HK-2 (cell line): ENCODE results near the gene DAPK1.
"Not testable (repeated sequence)": the region's sequence is repeated elsewhere in the genome, so short reads cannot be mapped to it uniquely, and the experiment has no call there.

ENCODE experiments used
- DNase-seq: peaks from one replicate; pipeline ENCODE4 v3.0.0-alpha.2; 2018; ENCODE audit not compliant: unreplicated experiment

Gene DAPK1

GRCh38 chr9:87498046-87498810, 561 bp downstream of the DAPK1 start:
- DNase-seq = peak; percentile 65

DNA sequence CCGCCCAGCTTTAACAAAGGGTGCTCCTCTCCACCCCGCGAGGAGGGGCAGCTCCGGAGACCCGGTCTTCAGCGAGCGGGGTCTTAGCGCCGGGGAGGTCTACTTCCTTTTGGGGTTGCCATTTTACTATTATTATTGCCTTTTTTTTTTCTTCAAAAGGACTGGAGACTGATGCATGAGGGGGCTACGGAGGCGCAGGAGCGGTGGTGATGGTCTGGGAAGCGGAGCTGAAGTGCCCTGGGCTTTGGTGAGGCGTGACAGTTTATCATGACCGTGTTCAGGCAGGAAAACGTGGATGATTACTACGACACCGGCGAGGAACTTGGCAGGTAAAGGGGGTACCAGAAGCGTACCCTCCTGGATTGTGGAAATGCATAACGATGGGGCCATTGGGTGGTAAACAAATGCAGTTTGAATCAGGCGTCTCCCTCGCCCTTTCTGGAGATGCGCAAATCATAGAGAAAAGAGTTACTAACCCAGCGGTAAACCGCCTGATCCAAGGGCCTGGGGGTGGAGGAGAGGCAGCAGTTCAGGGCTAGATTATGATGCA, 1.2 kb downstream of the DAPK1 start:
- DNase-seq = no peak

DNA sequence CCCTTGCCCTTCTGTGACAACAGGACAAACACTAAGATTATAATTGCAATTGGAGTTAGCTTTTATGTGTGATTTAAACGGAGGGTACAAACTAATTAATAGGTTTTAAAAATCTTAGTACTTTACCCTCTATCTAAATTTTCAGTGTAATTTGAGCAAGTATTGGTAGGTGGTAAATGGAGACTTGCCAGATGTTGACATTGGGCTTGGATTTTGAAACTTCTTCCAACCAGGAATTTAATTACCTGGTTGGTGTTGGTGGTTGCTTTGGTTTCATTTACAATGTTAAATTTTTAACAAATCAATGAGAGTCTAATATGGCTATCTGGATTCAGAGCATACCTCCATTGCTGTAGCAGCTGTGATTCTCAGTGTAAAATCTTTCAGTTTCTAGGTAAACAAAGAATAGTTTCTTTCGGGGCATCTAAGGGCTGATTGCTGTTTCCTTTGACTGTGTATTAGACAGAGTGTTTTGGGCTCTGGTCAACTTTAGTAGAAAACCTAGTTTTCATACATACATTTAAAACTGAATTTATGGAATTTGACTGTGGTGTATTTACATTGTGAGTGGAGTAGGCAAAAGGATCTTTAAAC, 1.9 kb downstream of the DAPK1 start:
- no peak for DNase-seq

DNA sequence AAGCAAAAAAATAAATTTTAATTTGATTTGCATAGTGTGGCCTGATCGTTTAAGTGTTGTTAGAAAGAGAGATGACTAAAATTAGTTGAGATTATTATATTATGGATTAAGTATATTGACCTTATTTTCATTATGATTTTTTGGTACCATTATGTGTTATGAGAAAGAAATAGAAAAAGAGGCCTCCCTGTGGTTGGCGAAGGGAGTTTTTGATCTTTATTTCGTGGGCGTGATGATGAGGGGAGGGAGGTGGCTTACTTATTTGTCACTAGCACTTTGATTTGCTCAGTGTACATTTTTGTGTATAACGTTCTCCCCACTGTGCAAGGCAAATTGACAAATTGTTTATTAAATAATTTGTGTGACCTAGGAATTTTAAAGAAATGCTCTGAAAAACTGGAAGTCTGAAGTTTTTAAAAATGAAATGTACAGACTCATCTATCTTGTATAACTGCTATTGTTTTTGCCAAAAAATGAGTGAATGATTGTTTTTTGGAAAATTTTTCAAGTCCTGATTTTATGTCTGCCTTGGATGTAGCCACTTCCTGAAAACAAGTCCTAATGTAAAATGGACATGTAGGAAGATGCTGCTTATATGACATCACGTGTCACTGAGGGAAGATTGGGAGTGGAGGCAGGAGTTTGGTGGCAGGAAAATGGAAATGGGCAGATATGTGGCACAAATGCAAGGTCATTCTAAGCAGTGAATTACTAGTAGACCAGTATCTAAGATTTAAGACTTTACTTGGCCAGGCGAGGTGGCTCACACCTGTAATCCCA, 3.0 kb downstream of the DAPK1 start:
- no peak for DNase-seq

- not testable (repeated sequence) for DNase-seq
Measured at GRCh38 chr9:87501271-87501656, 3.6 kb downstream of the DAPK1 start.

GRCh38 chr9:87501806-87502205, 4.1 kb downstream of the DAPK1 start:
- no peak for DNase-seq

- DNase-seq = no peak
Measured at GRCh38 chr9:87502391-87503221, 4.9 kb downstream of the DAPK1 start.

GRCh38 chr9:87503430-87503829, 5.8 kb downstream of the DAPK1 start:
- no peak for DNase-seq

DNA sequence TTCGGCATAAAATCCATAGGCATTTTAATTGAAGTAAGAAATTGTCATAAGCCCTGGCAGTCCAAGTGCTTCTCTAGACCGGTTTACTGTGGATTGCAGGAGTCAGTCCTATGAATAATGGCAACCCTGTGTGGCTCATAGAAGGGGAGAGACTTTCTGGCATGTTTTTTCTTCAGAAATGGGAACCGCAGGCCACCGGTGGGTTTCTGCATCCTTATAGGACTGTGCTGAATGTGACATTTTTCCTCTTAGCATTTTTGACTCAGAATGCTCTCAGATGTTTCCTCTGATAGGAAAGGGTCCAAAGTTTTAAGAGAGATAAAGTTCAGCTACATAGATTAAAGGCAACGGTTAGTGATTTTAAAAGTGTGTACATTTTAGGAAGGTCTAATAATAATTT, 6.3 kb downstream of the DAPK1 start:
- DNase-seq = no peak

DNA sequence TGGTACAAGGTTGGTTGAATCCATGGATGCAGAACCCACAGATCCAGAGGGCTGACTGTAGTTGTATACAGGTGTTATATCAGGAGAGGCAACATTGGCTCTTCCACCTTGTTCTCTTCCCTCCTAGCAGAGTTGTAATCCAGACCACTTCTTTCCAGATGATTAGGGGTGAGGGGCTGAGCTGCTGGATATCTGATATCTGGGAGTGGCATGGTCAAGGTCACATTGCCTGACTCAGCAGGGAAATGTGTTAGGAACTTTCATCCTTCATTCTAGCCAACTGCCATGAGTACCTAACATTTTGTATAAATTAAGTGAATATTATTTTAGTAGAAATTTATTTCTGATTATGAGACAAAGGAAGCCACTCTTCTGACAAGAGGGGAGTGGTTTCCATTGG, 7.3 kb downstream of the DAPK1 start:
- DNase-seq = no peak

DNA sequence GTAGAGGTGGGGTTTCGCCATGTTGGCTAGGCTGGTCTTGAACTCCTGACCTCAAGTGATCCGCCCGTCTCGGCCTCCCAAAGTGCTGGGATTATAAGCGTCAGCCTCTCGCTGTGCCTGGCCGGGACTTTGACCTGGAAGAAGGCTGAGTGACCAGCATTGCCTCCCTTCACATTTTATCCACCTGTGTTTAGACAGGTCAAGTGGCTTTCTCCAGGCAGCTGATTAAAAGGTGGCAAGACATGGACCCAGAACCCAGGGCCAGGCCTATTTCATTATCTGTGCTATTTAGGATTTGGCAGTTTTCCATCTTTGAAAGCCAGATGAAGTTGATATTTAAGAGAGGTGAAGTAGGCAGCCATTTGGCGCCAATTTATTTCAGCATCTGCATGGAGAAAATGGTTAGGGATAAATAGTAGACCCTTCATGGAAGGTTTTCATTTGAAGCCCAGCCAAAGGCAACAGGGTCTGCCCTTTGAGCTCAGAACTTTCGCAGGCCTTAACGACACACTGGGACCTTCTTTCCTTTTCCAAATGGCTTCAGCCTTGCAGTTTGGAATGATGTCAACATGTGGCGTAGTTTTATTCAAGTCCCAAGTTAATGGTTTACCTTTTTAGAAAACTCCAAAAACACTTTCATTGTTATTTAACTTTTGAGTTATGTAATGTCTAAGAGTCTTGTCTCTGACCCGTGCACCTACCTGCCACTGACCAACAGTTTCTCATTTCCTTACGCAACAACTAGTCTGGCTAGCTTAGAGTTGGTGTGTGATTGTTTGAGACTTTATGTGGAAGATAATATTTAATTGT, 8.4 kb downstream of the DAPK1 start:
- no peak for DNase-seq

- no peak for DNase-seq
Measured at GRCh38 chr9:87507576-87507975, 9.9 kb downstream of the DAPK1 start.

- DNase-seq = no peak
Measured at GRCh38 chr9:87510252-87510683, 12.6 kb downstream of the DAPK1 start.

GRCh38 chr9:87512311-87512710, 14.6 kb downstream of the DAPK1 start:
- DNase-seq = no peak

DNA sequence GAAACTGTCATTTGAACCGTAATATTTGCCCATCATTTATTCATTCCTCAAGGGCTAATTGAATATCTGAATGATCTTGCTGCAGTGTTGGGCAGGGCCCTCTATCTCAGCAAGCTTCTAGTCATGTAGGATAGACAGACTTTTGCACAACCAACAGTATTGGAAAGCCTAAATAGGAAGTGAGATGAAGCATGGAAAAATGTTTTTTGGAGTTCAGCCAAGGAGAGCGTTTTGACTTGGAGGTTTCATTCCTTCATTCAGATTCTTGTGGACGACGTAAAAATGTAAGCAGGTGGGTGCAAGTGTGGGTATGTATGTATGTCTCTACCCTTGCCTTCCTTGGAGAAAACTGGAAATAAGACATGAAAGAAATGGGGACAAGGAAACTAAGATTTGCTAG, 15.5 kb downstream of the DAPK1 start:
- DNase-seq = no peak

DNA sequence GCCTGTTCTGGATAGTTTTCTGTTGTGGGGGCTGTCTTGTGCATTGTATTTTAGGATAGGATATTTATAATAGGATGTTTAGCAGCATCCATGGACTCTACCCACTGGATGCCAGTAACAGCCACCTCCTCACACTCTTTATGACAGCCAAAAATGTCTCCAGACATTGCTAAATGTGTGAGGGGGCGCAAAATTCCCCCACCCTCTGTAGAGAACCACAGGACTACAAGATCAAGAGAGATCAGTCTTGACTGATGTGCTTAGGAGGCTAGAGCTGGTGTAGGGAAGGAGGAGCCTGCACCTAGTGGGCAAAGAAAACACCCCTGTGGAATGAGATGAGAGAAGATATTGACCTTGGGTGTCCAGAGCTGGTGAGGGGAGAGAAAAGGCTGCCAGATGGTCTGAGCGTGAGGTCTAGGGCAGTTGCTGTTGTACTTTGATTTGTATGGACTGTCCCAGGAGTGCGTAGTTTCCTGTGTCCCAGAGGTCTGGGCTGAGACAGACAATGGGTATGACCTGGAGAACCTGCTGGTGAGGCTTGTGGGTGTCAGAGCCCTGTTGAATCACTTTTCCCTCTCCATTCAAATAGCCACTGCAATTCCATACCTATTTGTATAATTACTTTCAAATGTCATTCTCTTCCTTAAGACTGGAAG, 16.3 kb downstream of the DAPK1 start:
- DNase-seq = no peak

GRCh38 chr9:87515006-87515405, 17.3 kb downstream of the DAPK1 start:
- no peak for DNase-seq

- no peak for DNase-seq
Measured at GRCh38 chr9:87515588-87516221, 18.0 kb downstream of the DAPK1 start.

DNA sequence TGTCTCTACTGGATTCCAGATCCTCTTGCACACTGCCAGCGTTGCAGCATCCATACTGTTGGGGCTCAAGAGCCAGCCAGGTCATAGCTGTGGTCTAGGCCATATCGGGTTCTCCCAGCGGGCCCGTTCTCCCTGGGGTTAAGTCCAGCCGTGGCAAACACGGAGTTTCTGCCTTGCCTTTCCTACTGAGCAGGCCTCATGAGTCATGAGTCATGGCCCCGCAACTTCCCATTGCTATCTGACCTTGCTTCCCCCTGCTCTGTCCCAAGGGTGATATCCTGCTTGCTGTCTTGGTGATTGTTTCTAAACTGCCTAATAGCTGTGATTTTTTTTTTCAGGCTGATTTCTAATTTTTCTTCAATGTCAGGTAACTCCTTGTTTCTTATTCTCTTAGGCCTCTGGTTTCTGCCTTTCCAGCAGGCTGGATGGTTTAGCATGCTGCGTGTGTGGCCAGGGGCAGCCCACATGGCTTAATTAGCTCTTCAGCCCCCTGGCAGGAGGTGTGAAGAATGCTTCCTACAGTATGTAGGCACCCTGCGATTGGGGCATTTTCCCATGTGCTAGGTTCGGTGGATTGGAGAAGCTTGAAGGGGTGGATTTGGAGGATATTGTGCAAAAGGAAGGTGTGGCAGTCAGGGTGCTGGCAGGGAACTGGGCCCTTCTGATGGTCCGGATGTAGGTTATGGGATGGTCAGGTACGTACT, 18.7 kb downstream of the DAPK1 start:
- peak; percentile 51 for DNase-seq
